HG02798 (cell line): ENCODE results near the gene INO80.
"Not testable (repeated sequence)": the region's sequence is repeated elsewhere in the genome, so short reads cannot be mapped to it uniquely, and the experiment has no call there.

Source experiments
- ATAC-seq: cut with Tn5 transposase; IDR thresholded peaks from one replicate; pipeline ENCODE4 v1.9.1; 2021; ENCODE audit warnings: mild to moderate bottlenecking; ENCODE audit not compliant: unreplicated experiment, poor library complexity

The INO80 gene

DNA sequence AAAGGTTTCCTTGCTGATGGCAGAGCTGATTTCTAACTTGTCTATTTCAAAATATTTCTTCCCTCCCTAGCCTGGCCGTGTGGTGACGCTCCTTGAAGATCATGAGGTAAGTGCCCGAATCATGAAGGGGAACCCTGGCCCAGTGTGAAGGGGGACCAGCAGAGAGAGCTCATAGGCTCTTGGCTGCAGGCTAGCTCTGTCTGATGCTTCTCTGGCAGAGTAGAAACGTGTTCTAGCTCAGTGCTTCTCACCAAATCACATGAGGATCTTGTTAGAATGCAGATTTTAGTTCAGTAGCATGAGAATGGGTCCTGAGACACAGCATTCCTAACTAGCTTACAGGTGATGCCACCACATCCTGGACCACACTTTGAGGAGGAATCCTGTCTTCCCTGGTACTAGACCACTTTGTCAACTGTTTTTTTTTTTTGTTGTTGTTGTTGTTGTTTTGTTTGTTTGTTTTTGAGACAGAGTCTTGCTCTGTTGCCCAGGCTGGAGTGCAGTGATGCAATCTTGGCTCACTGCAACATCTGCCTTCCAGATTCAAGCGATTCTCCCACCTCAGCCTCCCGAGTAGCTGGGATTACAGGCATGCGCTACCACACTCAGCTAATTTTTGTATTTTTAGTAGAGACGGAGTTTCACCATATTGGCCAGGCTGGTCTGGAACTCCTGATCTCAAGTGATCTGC, 161.8 kb downstream of the INO80 start:
- not testable (repeated sequence) for ATAC-seq

DNA sequence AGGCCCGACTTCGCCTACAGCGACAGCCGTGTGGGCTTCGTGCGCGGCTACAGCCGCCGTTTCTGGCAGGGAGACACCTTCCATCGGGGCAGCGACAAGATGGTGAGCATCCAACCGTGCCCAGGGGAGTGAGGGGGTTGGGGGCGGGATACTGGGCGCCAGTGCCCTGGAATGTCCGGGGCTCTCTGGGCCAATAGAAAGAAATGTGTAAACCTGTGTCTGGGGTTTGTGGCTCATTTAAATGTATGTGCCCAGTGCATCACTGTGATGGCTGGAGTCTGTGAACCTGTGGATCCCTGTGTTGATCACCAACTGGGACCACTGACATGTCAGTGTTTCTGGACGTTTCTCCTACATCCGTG, 162.4 kb downstream of the INO80 start:
- ATAC-seq: no peak

DNA sequence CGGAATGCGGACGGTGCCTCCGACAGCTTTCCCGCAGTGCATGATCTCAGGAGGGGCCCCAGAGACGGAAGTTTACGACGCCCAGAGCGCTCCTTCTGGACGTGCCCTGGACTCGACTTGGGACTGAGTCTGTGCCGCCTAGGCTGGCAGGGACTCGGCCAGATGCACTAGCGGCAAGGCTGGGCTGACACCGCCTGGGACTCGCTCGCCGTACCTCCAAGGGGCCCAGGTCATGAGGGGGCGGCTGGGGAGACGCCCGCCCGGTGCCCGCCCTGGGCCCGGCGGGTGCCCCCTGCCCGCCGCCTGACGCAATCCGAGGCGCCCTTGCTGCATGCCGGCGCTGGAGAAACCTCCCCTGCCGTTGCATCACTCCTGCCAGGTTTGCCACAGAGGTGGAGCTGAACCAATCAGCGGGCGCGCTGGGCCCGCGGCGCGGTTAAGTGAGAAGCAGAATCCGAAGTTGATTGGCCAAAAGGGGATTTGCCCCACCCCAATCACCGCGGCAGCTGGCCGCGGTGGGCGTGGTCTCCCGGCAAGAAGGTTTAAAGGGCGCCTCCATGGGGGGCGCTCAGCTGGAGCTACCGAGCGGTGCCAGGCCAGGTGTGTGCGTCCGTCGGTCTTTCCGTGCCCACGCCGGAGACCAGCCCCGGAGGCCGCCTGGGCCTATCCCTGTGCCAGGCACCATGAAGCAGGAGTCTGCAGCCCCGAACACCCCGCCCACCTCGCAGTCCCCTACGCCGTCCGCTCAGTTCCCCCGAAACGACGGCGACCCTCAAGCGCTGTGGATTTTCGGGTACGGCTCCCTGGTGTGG, 163.0 kb downstream of the INO80 start, which contains the start of gene CHAC1:
Gene CHAC1, plus strand, starts transcription at position 571 of the 812 bp plus-strand sequence. Its CDS starts 113 bp downstream, at position 684.
- peak; percentile 96 for ATAC-seq

DNA sequence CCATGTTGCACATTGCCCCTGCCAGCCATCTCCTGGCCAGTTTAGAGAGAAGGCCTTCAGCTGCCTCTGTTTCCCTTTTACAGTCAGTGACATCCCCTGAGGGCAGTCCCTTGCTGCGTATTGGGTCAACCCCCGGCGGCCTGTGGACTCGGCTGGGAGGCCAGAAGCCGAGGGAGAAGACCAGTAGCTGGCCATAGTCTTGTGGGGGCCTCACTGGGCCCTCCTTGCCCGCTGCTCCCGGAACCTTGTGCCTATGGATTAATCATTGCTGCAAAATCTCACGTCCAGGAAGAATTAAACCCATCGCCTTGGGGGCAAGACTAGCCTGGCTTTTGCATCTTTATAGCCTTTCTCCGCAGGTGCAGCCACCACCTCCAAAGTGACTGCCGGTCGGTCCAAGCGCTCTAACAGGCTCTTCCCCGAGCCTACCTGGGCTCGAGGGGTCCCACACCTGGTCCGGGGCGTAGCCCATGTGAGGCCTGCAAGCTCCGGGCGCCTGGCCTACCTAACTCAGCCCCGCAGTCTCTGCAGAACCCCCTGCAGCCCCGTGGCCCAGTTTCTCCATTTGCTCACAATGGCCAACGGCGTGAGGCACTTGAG, 163.7 kb downstream of the INO80 start:
- ATAC-seq: no peak

DNA sequence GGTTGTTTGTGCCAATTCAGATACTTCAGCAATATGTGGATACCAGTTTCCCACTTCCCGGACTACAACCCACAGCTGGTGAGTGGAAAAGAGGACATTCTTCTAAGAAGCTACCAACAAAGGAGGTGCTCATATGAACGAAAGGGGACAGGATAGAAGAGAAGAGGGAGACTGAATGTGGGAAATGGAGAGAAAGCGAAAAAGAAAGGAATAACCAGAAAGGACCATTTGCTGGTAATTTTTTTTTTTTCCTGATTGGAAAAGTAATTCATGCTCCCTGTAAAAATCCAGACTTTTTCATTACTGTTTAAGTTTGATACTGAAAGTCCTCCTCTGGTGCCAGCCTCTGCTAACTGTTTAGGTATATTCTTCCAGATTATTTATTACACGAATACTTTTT, 164.3 kb downstream of the INO80 start:
- ATAC-seq: no peak

DNA sequence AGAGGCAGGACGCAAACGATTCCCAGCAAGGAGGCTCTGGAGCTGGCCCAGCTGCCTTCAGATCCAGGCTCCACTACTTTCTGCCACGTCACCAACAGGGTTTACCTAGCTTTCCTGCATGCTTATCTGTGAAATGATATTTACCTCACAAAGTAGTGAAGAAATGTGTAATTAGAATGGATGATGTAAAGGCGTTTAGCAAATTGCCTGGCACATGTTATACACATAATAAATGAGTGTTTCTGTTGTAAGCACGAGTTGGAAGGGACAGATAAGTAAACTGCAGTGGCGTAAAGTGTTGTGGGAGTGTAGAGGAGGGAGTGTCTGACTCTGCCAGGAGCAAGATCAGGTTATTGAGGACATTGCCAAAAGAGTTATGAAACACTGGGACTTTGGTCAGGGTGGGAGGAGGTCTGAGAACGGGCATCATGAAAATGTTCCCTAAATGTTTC, 166.3 kb downstream of the INO80 start:
- no peak for ATAC-seq

DNA sequence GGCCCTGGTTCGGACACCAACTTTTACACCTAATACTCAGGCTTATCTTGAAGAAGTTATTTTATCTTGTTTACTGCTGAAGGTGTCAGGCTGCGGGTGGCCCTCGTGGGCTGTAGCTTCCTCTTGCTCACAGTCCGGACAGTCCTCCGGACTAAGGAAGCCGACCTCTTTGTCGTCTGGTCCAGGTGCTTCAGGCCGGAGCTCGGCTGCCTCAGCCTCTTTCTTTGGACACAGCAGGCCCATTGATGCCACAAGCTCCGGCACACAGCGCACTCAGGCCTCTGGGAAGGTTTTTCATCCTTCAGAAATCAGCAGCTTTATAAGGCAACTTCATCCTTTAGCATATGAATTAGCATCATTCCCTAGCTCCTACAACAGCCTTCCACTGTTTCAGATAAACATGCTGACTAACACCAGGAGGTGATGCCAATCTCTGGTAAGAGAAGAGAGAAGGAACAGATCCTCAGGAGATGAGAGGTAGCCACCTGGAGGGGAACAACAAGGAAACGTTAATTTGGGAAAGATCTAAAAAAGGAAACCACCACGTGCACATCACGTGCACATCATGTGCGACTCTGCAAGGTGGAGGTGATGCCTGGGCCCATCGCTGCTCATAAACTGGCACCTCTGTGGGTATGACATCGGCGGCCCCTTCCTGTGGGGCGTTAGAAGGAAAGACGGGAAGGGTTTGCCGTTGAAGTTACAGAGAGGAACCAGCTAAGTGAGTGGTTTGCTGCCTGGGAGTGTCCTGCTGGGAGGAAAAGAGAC, 167.2 kb downstream of the INO80 start:
- no peak for ATAC-seq

DNA sequence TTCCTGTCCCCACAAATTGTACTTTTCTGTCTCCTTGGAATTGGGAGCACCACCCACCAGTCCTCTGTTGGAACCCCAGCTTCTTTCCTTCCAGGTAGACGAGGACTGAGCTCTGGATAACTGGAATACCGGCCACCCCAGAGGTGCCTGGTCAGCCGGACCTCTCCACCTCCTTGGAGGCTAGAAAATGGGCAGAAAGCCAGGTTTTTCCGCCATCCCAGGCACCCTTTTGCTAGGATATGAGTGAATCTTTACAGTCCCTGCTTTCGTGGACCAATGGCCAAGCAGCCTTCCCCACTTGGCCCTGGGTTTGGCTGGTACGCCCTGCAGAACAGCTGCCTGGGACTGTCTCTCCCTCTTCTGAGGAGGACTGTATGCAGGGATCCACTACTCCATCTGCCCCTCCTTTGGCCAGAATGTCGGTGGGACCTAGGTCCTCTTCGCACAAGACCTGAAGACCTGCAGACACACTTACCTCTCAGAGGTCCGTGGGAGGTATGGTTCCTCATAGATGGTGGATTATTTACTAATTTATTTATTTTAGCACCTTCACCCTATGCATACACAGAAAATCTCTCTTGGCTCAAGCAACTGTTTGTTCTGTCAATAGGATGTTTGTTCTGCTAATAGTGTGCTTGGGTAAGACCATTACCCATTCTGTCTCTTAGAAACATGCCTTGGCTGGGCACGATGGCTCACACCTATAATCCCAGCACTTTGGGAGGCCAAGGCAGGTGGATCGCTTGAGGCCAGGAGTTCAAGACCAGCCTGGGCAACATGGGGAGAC, 171.4 kb downstream of the INO80 start:
- ATAC-seq: no peak

DNA sequence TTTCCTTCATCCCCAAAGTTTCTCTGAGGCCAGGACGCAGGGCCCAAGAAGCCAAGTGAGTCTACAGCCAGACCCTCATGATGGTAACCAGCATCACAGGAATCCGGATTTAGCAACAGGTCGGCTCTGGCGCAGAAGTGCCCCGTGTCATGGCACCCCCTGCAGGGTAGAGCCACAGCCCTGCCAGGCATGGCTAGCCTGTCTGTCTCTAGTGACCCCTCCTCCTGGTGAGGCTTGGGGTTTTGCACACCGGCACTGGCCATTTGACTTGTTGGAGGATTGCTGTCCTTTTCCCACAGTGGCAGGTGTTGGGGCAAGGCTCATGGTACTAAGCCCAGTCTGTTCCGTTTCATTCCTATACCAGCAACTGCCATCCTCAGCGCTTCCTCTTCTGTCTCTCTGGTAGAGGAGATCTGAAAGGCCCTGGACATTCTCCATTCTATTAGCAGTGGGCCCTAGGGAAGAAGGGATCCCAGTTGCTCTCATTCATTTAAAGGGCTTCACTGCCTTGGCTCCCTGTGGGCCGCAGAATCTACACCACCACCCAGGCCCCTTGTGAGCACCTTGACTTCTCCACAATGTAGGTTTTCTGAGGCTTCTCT, 172.2 kb downstream of the INO80 start:
- no peak for ATAC-seq

DNA sequence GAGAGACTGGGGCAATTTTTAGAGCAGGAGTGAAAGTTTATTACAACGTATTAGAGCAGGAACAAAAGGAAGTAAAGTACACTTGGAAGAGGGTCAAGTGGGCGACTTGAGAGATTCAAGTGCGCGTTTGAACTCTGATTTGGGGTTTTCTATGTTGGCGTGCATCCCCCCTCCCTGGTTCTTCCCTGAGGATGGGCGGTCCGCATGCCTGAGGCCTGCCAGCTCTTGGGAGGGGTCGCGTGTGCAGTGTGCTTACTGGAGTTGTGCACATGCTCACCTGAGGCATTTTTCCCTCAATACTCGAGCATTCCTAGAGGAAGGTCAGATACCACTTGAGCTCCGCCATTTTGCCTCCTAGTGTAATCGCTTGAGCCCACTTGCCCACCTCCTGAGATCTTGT, 173.2 kb downstream of the INO80 start:
- ATAC-seq: no peak

DNA sequence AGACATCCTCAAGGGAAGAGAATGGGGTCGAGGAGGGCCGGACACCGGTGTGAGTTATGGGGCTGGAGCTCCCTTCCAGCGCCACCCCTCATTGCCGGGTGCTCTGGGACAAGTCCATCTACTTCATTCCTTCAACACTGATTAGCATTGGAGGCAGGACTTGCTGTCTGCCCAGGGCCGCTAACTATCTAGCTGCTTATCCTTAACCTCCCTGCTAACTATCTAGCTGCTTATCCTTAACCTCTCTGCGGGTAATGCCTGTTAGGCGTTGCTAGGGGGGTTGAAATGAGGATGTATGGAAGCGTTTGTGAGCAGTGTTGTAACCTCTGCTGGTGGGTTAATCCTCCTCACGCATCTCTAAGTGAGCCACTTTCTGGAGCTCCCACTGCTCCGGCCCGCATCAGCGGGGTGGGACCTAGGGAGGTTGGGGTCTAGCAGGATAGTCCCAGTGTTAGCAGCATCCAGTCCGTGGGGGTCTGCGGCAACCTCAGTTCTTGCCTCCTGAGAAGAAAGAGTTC, 173.7 kb downstream of the INO80 start:
- ATAC-seq: no peak

DNA sequence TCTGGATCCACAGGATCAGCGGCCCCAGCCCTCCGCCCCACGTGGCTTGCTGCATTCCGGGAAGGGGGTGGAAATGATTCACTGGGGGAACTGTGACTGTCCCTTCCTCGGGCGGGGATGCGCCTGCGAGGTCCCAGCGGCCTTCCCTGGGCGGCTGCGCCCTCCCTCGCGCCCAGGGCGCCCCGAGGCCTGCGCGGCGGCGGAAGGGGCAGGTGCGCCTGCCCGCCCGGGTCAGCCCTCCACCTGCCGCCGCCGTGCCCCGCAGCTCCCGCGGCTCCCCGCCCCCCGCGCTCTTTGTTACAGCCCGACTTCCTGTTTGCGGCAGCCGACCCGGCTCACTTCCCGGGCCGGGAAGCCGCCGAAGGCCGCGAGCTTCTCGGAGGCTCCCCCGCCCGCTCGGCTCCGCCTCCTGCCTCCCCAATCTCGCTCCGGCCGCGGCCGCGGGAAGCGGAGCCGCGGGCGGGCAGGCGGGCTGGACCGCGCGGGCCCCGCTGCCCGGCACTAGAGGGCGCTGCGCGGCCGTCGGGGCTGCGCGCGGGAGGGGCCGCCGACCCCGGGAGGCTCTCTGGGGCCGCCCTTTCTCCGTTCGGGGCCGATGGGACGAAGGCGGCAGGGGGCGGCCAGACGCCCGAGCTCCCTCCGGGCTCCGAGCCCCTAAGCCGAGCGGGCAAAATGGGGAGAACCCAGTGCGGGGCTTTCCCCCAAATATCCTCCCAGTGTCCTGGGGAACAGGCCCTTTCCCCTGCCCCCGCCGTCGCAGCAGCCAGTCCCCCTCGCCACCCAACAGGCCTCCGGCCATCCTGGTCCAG, 174.3 kb downstream of the INO80 start:
- peak; percentile 84 for ATAC-seq

DNA sequence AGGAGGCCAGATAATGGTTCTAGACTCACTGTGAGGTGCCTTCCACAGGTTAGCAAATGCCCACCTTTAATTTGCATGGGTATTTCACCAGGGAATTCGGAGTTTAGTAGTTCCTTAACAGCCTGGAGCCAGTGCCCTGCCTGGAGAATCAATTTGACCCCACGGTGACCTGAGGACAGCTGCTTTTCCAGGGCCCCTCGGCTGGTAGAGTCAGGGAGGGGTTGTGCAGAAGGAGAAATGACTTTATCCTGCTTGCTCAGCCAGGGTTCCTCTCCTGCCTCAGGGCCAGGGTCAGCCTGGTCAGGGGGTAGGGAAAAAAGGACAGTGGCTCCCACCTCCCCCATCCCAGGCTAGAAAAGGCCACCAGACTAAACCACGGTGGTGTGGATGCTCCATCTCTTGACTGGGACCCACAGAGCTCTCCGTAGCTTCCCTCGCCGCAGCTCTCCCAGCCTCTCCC, 175.0 kb downstream of the INO80 start:
- no peak for ATAC-seq

DNA sequence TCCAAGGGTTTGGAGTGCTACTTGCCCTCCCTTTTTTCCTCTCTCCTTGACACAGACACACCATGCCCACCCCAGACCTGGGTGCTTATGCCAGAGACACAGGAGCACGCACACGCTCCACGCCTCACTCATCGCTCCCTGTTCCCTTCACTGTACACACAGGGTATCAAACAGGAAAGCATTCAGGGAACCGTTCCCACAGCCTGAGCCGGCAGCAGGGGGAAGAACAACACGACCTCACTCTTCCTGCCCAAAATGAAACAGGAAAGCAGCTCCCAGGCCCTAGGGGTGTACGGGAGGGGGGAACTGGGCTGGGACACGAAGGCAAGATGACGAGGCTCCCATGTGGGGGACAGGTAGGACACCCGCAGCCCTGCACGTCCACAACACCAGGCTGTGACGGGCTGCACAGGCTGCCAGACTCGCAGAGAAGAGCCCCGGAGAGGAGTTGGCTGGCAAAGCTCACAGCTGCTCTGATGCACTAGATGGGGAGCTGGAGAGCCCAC, 175.7 kb downstream of the INO80 start:
- no peak for ATAC-seq

DNA sequence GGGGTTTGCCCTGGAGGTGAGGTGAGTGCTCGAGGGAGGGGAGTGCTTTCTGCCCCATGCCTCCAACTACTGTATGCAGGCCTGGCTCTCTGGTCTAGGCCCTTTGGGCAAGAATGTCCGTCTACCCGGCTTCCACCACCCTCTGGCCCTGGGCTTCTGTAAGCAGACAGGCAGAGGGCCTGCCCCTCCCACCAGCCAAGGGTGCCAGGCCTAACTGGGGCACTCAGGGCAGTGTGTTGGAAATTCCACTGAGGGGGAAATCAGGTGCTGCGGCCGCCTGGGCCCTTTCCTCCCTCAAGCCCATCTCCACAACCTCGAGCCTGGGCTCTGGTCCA, 177.6 kb downstream of the INO80 start:
- no peak for ATAC-seq

DNA sequence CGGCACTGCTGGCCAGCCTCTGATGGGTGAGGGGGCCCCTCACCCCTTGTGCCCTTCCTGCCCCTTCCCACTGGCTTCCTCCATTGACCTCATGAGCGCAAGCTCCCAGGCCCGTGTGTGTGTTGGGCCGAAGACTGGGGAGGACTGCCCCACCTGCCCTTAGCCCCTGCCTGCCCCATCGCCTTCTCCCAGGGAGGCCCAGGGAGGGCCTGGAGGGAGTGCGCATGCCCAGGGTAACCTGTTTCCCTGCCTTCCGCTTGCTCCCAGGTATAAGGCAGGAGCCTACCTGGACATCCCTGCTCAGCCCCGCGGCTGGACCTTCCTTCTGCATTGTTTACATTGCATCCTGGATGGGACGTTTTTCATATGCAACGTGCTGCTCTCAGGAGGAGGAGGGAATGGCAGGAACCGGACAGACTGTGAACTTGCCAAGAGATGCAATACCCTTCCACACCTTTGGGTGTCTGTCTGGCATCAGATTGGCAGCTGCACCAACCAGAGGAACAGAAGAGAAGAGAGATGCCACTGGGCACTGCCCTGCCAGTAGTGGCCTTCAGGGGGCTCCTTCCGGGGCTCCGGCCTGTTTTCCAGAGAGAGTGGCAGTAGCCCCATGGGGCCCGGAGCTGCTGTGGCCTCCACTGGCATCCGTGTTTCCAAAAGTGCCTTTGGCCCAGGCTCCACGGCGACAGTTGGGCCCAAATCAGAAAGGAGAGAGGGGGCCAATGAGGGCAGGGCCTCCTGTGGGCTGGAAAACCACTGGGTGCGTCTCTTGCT, 178.1 kb downstream of the INO80 start:
- ATAC-seq: no peak
